Testis (tissue), 3 donors: Measurements from ENCODE around the gene FLYWCH1. TPM values are rescaled to one million over a fixed set of nuclear protein-coding genes. Genes with fewer than 3 reads are reported as not detected.

ENCODE experiments used
- DNase-seq: peaks from one replicate; pipeline ENCODE4 v3.0.0-alpha.2; 2019
- H3K27ac ChIP-seq, 2 donors: fragments of 200-600 bp; sonication (generic); one replicate each; pipeline ENCODE4 v1.5.1; 2019
- H3K27me3 ChIP-seq: fragments of 200-600 bp; sonication (generic); one replicate; pipeline ENCODE4 v1.5.1; 2019
- H3K36me3 ChIP-seq: fragments of 200-600 bp; sonication (generic); one replicate; pipeline ENCODE4 v1.5.1; 2017; ENCODE audit warnings: low read depth; ENCODE audit errors: missing control alignments
- H3K4me1 ChIP-seq: fragments of 200-600 bp; sonication (generic); one replicate; pipeline ENCODE4 v1.5.1; 2019
- H3K4me3 ChIP-seq, 2 donors: fragments of 200-600 bp; sonication (generic); one replicate each; pipeline ENCODE4 v1.5.1; 2017 to 2019
- H3K9me3 ChIP-seq: fragments of 200-600 bp; sonication (generic); one replicate; pipeline ENCODE4 v1.5.1; 2017
- POLR2A ChIP-seq: fragments of 450-650 bp; IDR thresholded peaks from one replicate; pipeline ENCODE4 v1.6.1; 2017; ENCODE audit warnings: antibody characterized with exemption, mild to moderate bottlenecking, moderate library complexity
- WGBS, 2 donors: methylation state at CpG; one replicate each; pipeline ENCODE4 v1.1.5; 2018; 5-methylcytosine and 5-hydroxymethylcytosine counted together
- intact Hi-C: fragments of 100-400 bp; cut with DNase I; formaldehyde crosslinking; loops from one replicate; pipeline ENCODE4 v1.15.1; 2023; ENCODE audit warnings: low total_unique reads
- polyA plus RNA-seq: library from polyadenylated mRNA; stranded (reverse); fragments of 350-450 nt; fragmentation: Illumina TruSeq; extraction: RNeasy Lipid Tissue Mini Kit (QIAGEN cat#74804); gene quantifications from one replicate; pipeline ENCODE4 v1.2.3, GENCODE V29; 2014; ENCODE audit warnings: low read depth, low replicate concordance; ENCODE audit not compliant: insufficient read depth
- total RNA-seq, 2 donors: library from RNA; depleted of rRNA; stranded (reverse); fragments of >200 nt; gene quantifications; one replicate each; pipeline ENCODE4 v1.2.3, GENCODE V29; 2016
- TF ChIP-seq, protein P1 (sequence below), 3 experiments: fragments of 450-650 bp in 2 of 3; fragments of 200-600 bp in 1 of 3; sonication (generic) in 1 of 3; IDR thresholded peaks; one replicate each; pipeline ENCODE4 v1.5.1; 2016 to 2019; ENCODE audit warnings: antibody characterized with exemption in 3 of 3, mild to moderate bottlenecking in 2 of 3, moderate library complexity in 1 of 3

Gene FLYWCH1
- total and polyA plus RNA-seq, 3 donors from 2014 or later = 12.5 to 31.0 (median 26.7) TPM

DNA sequence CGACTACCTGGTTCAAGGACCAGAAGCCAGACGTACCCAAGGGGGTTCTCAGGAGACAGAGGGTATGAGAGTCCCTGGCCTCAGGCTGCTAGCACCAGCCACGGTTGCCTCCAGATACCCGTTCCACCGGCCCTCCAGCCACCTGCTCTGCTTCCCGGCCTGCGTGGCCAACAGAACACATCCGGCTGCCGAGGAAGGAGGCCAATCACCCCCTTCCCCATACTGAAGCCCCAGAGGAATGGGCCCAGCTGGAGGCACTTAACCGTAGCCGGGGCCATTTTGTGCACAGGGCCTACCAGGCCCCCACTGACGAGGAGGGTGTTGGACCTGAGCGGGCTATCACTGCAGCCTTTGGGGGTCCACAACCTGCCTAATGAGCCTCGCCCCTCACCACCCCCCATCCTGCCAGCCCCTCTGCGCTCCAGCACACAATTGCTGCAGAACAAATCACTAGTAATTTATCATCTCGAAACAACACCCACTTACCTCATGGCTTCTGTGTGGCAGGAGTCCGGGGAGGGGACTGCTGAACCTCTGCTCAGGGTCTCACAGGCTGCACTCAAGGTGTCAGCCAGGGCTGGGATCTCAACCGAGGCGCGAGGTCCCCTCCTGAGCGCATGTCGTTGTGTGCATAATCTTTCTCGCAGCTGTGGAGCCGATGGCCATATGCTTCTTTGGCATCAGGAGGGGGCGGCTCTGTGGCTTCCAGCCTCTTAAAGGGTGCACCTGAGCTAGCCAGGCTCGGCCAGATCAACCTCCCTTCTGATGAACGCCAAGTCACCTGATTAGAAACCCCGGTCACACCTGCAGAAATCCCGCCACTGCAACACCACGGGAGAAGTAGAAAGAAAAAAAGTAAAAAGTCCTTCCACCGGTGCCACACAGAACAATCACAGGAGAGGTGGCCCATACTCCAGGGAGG is 42.2 kb downstream of the FLYWCH1 start:
- Histone ChIP-seq H3K27ac (no peak overlapping the region), H3K27me3 (no peaks in the 10 kb centered on the region), H3K4me3 (no peak overlapping the region), H3K9me3 (no peaks in the 10 kb centered on the region), H3K4me1 (no peaks in the 10 kb centered on the region), H3K36me3 (no peaks in the 10 kb centered on the region)
- no peak for DNase-seq
- WGBS, 2 donors = 60 to 70% methylated on average over 19 to 31 of the region's 31 CpGs
- intact Hi-C loops = no loop called here
- TF ChIP-seq, protein P1, sequence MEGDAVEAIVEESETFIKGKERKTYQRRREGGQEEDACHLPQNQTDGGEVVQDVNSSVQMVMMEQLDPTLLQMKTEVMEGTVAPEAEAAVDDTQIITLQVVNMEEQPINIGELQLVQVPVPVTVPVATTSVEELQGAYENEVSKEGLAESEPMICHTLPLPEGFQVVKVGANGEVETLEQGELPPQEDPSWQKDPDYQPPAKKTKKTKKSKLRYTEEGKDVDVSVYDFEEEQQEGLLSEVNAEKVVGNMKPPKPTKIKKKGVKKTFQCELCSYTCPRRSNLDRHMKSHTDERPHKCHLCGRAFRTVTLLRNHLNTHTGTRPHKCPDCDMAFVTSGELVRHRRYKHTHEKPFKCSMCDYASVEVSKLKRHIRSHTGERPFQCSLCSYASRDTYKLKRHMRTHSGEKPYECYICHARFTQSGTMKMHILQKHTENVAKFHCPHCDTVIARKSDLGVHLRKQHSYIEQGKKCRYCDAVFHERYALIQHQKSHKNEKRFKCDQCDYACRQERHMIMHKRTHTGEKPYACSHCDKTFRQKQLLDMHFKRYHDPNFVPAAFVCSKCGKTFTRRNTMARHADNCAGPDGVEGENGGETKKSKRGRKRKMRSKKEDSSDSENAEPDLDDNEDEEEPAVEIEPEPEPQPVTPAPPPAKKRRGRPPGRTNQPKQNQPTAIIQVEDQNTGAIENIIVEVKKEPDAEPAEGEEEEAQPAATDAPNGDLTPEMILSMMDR (IDR thresholded peaks at IDR 0.05) = no peak
- no peak for TF ChIP-seq POLR2A

DNA sequence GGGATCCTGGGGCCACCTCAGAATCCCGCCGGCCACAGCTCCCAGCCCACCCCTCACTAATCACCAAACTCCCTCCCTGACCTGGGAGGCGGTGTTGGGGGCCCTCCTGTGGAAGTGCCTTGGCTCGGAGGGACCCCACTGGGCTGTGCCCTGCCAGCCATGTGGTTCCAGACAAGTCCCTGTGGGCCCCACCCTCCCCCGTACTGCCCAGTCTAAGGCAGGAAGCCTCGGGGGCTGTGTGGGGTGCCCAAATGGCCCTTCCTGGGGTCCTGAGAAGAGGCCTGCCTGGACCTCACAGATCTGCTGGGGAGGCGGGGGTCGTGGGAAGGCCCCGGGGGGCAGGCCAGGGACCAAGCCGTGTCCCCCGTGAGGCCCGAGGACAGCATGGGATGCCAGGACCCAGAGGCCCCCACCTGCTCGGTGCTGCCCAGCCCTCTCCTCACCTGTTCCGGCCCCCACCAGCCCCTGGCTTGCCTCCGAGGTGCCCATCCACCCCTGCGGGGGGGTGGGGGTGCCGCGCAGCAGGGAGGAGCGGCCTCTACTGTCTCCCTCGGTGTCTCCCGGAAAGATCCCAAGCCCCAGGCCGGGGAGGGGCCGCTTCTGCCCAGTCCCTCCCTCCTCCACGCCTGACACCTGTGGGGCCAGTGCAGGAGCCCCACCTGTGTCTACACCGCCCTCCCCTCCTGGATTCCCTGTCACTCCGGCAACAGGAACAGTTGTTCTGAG is 43.1 kb downstream of the FLYWCH1 start:
- H3K9me3 ChIP-seq = no peaks in the 10 kb centered on the region
- no peaks in the 10 kb centered on the region for H3K4me1 ChIP-seq
- intact Hi-C loops = no loop called here
- no peak for DNase-seq
- no peaks in the 10 kb centered on the region for H3K36me3 ChIP-seq
- no peak overlapping the region for H3K27ac ChIP-seq
- TF ChIP-seq, protein P1 (IDR thresholded peaks at IDR 0.05) = no peak
- no peak for TF ChIP-seq POLR2A
- H3K27me3 ChIP-seq = no peaks in the 10 kb centered on the region
- 55 to 69% methylated on average over 21 to 26 of the region's 26 CpGs for WGBS, 2 donors
- H3K4me3 ChIP-seq = no peak overlapping the region

DNA sequence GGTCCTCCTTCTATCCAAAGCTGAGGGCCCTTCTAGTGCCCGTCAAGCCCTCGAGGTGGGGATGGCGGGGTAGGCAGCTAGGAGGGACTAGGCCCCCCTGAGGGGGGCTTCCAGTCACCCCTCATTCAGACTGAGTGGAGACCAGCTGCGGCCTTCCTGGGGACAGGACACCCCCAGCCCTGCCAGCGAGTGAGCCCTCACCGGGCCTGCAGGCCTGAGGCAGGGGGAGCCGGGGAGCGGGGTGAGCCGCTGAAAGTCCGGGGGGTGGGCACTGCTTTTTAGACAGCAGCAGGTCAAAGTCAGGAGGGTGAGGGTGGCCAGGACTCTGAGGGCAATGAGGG is 43.7 kb downstream of the FLYWCH1 start:
- no peaks in the 10 kb centered on the region for H3K4me1 ChIP-seq
- H3K9me3 ChIP-seq = no peaks in the 10 kb centered on the region
- no peaks in the 10 kb centered on the region for H3K27me3 ChIP-seq
- WGBS, 2 donors = 60 to 80% methylated on average over 4 to 8 of the region's 10 CpGs
- DNase-seq = no peak
- H3K27ac ChIP-seq = no peak overlapping the region
- intact Hi-C loops = no loop called here
- TF ChIP-seq, protein P1 (IDR thresholded peaks at IDR 0.05) = no peak
- TF ChIP-seq POLR2A = no peak
- H3K36me3 ChIP-seq = no peaks in the 10 kb centered on the region
- H3K4me3 ChIP-seq = no peak overlapping the region

DNA sequence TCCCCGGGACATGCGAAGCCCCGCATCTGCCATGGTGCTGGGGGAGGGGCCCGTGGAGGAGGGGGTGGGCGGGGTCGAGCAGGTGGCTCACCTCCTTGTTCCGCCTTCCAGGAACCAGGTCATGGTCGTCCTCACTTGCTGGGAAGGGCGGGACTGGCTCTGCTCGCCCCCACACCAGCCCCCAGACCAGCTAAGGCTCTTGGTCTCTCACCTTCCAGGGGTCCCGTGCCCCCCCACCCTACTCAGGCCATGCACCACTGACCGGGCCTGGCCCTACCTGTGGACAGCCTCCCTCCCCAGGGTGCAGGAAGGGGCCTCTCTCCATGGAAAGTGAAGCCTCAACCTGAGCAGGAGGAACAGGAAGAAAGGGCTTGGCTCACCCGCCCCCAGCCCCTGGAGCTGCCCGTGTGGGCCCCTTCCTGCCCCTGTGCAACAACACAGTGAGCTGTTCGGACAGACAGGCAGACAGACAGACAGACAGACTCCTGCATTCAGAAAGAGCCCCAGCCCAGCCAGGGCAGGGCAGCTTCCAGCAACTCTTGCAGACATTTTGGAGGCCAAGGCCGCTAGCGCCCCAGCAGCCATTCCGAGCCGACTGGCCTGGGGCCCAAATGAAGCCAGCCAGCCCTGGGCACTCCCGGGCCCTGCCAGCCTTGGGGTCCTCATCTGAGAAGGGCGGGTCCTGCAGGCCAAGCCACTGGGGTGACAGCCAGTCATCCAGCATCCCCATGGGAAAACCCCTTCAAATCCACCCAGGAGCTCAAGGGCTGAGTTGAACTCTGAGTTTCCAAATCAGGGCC is 44.2 kb downstream of the FLYWCH1 start:
- H3K27ac ChIP-seq = no peak overlapping the region
- H3K9me3 ChIP-seq = no peaks in the 10 kb centered on the region
- H3K4me3 ChIP-seq = no peak overlapping the region
- DNase-seq = no peak
- WGBS, 2 donors = 53% methylated on average over 21 of the region's 21 CpGs; no CpG with 5 or more reads in 1 of the 2 donors
- H3K27me3 ChIP-seq = no peaks in the 10 kb centered on the region
- H3K4me1 ChIP-seq = no peaks in the 10 kb centered on the region
- no peaks in the 10 kb centered on the region for H3K36me3 ChIP-seq
- TF ChIP-seq, protein P1 (IDR thresholded peaks at IDR 0.05) = no peak
- TF ChIP-seq POLR2A = no peak
- intact Hi-C loops = no loop called here
